ENCODE results near the gene EVC2. TPM values are rescaled to one million over a fixed set of nuclear protein-coding genes. Genes with fewer than 3 reads are reported as not detected.
A peak's percentile ranks its signal among the peaks of the same experiment; 100 is the strongest.

Gene EVC2
- polyA plus RNA-seq, 1 donor (not counting 4 experiments of a cell fraction or from before 2014, with no cell fraction given): 1.7 TPM

DNA sequence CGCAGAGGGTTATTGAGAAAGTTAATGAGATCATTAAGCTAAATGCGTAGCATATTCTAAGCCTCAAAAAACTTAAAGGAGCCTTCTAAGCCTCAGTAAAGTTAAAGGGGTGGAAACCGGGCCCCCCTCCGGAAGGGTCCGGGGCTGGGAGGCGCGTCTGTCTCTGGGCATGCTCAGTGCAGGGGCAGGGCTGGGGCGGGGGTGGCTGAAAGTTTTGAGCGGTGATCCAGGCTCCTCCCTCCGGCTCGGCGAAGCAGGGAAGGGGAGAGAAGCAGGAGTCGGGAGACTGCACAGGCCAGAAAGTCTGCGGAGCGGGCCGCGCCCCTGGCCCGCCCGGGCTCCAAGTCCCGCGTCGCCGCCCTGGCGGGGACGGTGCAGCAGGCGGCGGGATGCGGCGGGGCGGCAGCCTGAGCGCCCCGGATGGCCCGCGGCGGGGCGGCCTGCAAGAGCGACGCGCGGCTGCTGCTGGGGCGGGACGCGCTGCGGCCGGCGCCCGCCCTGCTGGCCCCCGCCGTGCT is 2.7 kb upstream of the EVC2 start, which contains the start of gene EVC:
Gene EVC (plus strand): TSS at position 241 of the 518 bp plus-strand sequence. CDS start 180 bp downstream, at position 421.
- H3K9me1 ChIP-seq (ENCODE audit: control insufficient read depth, extremely low read depth, insufficient read depth, low read length): no peaks in the 10 kb centered on the region
- dilution Hi-C loops (cut with MboI; ENCODE audit: extremely low pct_ligation_motif_present, low sequenced_read_pairs): no loop called here
- no peaks in the 10 kb centered on the region for H3K9me3 ChIP-seq (ENCODE audit: control insufficient read depth, low read depth, low read length)
- H3K4me1 ChIP-seq (ENCODE audit: control insufficient read depth, extremely low read depth, insufficient read depth, low read length): peaks cover 51% of the 10 kb centered on the region
- no peaks in the 10 kb centered on the region for H3K27me3 ChIP-seq (ENCODE audit: control insufficient read depth, extremely low read depth, insufficient read depth, low read length)
- peaks cover 49% of the 10 kb centered on the region for H3K79me2 ChIP-seq (ENCODE audit: control insufficient read depth, insufficient read depth, low read length)
- no peak for TF ChIP-seq EZH2 (IDR thresholded peaks at IDR 0.05; ENCODE audit: low read length)
- H3K4me3 ChIP-seq (ENCODE audit: control insufficient read depth in 2 of 3, extremely low read depth in 1 of 3, insufficient read depth in 2 of 3, low read depth in 1 of 3, low read length in 3 of 3): peak within 1 kb of the TSS; percentile 59 to 92 (median 72)
- DNase-seq (ENCODE audit: low read depth, low spot score): no peak
- peak within 1 kb of the TSS; percentile 100 for H3K4me2 ChIP-seq (ENCODE audit: control insufficient read depth, extremely low read depth, insufficient read depth, low read depth, low read length)
- peak; percentile 23 for FAIRE-seq
- H3K36me3 ChIP-seq (ENCODE audit: control insufficient read depth in 2 of 2, extremely low read depth in 1 of 2, insufficient read depth in 2 of 2, low read length in 2 of 2): peaks cover 0 to 10% of the 10 kb centered on the region in 2 experiments
- H4K20me1 ChIP-seq (ENCODE audit: control insufficient read depth, extremely low read depth, insufficient read depth, low read length): peaks cover 5% of the 10 kb centered on the region
- peak within 1 kb of the TSS; percentile 94 for H3K27ac ChIP-seq (ENCODE audit: control insufficient read depth, insufficient read depth, low read length)
- H2AFZ ChIP-seq (ENCODE audit: control insufficient read depth, low read length): peak within 1 kb of the TSS; percentile 92
- peak within 1 kb of the TSS; percentile 92 for H3K9ac ChIP-seq (ENCODE audit: control insufficient read depth, extremely low read depth, insufficient read depth, low read length)

DNA sequence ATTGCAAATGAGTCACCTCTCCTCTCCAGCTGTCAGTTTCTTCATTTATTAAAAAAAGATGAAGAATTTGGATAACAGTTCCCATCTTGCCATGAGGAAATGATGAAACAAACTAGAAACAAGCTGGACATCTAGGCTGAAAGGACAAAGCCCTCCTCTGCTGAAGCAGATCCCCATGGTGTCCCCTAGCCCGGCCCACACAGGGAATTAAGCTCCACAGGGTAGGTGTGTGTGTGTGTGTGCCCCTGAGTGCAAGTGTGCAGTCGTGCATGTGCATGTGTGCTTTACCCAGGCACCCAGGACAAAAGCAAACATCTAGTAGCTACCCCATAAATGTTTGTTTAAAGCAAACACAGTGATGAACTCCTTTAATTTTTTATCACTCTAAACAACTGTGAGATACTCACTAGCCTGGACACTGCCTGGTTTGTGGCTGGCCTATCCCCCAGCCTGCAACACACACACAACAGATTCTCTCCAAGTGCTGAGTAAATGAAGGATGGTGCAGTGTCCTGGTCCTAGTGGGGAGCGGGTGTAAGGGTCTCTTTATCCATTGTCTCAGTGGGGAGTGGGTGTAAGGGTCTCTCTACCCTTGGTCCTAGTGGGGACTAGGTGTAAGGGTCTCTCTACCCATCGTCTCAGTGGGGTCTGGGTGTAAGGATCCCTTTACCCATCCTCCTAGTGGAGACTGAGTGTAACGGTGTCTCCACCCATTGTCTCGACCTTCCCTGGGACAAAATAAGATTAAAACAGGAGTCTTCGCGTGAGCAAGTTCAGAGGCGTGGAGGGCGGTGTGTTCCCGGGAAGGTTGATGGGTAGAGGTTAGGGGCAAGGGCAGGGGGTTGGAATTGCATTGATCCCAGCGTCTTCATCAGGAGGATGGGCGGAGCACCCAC is 2.0 kb upstream of the EVC2 start:
- Histone ChIP-seq H3K4me2 (ENCODE audit: control insufficient read depth, extremely low read depth, insufficient read depth, low read depth, low read length) (peak overlapping the region; percentile 84), H3K27ac (ENCODE audit: control insufficient read depth, insufficient read depth, low read length) (peak overlapping the region; percentile 94), H3K4me1 (ENCODE audit: control insufficient read depth, extremely low read depth, insufficient read depth, low read length) (peaks cover 50% of the 10 kb centered on the region), H3K36me3 (ENCODE audit: control insufficient read depth in 2 of 2, extremely low read depth in 1 of 2, insufficient read depth in 2 of 2, low read length in 2 of 2) (peaks cover 0 to 9% of the 10 kb centered on the region in 2 experiments), H3K79me2 (ENCODE audit: control insufficient read depth, insufficient read depth, low read length) (peaks cover 44% of the 10 kb centered on the region), H3K27me3 (ENCODE audit: control insufficient read depth, extremely low read depth, insufficient read depth, low read length) (no peaks in the 10 kb centered on the region), H3K9ac (ENCODE audit: control insufficient read depth, extremely low read depth, insufficient read depth, low read length) (peak overlapping the region; percentile 92), H4K20me1 (ENCODE audit: control insufficient read depth, extremely low read depth, insufficient read depth, low read length) (peaks cover 5% of the 10 kb centered on the region), H3K9me3 (ENCODE audit: control insufficient read depth, low read depth, low read length) (no peaks in the 10 kb centered on the region), H2AFZ (ENCODE audit: control insufficient read depth, low read length) (peak overlapping the region; percentile 92), H3K4me3 (ENCODE audit: control insufficient read depth in 2 of 3, extremely low read depth in 1 of 3, insufficient read depth in 2 of 3, low read depth in 1 of 3, low read length in 3 of 3) (peak overlapping the region; percentile 53 to 92 (median 59)), H3K9me1 (ENCODE audit: control insufficient read depth, extremely low read depth, insufficient read depth, low read length) (no peaks in the 10 kb centered on the region)
- FAIRE-seq: peak; percentile 65
- dilution Hi-C loops (cut with MboI; ENCODE audit: extremely low pct_ligation_motif_present, low sequenced_read_pairs): no loop called here
- no peak for DNase-seq (ENCODE audit: low read depth, low spot score)
- TF ChIP-seq, protein P1, sequence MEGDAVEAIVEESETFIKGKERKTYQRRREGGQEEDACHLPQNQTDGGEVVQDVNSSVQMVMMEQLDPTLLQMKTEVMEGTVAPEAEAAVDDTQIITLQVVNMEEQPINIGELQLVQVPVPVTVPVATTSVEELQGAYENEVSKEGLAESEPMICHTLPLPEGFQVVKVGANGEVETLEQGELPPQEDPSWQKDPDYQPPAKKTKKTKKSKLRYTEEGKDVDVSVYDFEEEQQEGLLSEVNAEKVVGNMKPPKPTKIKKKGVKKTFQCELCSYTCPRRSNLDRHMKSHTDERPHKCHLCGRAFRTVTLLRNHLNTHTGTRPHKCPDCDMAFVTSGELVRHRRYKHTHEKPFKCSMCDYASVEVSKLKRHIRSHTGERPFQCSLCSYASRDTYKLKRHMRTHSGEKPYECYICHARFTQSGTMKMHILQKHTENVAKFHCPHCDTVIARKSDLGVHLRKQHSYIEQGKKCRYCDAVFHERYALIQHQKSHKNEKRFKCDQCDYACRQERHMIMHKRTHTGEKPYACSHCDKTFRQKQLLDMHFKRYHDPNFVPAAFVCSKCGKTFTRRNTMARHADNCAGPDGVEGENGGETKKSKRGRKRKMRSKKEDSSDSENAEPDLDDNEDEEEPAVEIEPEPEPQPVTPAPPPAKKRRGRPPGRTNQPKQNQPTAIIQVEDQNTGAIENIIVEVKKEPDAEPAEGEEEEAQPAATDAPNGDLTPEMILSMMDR (optimal IDR thresholded peaks at IDR 0.05 in 1 of 3, IDR thresholded peaks at IDR 0.05 in 1 of 3, conservative IDR thresholded peaks at IDR 0.05 in 1 of 3; ENCODE audit: extremely low read depth in 1 of 3, insufficient read depth in 2 of 3, low read length in 3 of 3): peak in 2 of 3 experiments; percentile 43 to 67
- no peak for TF ChIP-seq EZH2 (IDR thresholded peaks at IDR 0.05; ENCODE audit: low read length)
